SH-SY5Y (cell line): ENCODE data around the gene MATK.

ENCODE experiments used
- GATA2 ChIP-seq: IDR thresholded peaks from 2 replicates; pipeline ENCODE4 v1.6.1; 2011; ENCODE audit warnings: mild to moderate bottlenecking, low read depth, low read length
- GATA3 ChIP-seq: IDR thresholded peaks from 2 replicates; pipeline ENCODE4 v1.6.1; 2011; ENCODE audit warnings: low read depth, mild to moderate bottlenecking, low read length, moderate library complexity

DNA sequence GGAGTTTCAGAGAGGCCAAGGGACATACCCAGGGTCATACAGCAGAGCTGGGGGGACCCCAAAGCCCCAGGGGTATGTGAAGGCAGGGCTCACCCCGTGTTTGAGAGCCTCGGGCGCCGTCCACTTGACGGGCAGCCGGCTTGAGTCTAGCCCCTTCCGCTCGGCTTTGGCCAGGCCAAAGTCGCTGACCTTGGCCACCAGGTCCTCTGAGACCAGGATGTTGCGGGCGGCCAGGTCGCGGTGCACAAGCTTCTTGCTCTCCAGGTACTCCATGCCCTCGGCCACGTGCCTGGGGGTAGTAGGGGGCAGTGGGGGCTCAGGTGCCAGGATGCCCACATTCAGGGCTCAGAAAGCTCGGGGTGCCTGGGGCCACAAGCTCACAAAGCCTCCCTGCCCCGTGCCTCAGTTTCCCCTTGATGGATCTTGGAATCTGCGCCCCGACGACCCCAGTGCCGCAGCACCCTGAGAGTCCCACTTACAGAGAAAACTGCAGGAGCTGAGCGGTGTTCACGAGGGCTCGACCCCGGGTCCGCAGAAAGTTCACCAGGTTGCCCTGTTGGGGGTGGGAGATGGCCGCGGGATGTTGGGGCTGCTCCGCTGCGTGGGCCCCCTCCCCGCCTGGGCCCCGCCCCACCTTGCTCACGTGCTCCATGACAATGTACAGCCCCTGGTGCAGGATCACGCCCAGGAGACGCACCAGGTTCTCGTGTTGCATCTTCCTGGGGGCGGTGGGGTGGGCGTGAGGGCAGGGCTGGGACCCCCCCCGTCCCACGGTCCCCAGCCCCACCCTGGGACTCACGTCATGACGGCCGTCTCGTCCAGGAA lies 7.1 kb downstream of the MATK start:
- TF ChIP-seq GATA2: no peak
- no peak for TF ChIP-seq GATA3
